ENCODE data around the gene SRSF5.

The SRSF5 gene

GRCh38 chr14:69772082-69773017 lies 5.4 kb downstream of the SRSF5 start:
- DNase-seq = no peak

GRCh38 chr14:69773571-69774276 lies 6.8 kb downstream of the SRSF5 start:
- no peak for DNase-seq

GRCh38 chr14:69775012-69775411 lies 8.1 kb downstream of the SRSF5 start:
- DNase-seq = no peak

- DNase-seq = no peak
Observed at GRCh38 chr14:69776875-69777453, 10.0 kb downstream of the SRSF5 start.

- DNase-seq = no peak
Observed at GRCh38 chr14:69779088-69779487, 12.1 kb downstream of the SRSF5 start.

- DNase-seq = no peak
Observed at GRCh38 chr14:69780092-69780491, 13.2 kb downstream of the SRSF5 start.

GRCh38 chr14:69780952-69781351 lies 14.0 kb downstream of the SRSF5 start:
- DNase-seq = no peak

- no peak for DNase-seq
Observed at GRCh38 chr14:69784942-69785341, 18.0 kb downstream of the SRSF5 start.

GRCh38 chr14:69786603-69787002 lies 19.7 kb downstream of the SRSF5 start:
- no peak for DNase-seq

GRCh38 chr14:69789118-69789640 lies 22.2 kb downstream of the SRSF5 start:
- no peak for DNase-seq

GRCh38 chr14:69792887-69793421 lies 26.0 kb downstream of the SRSF5 start:
- DNase-seq = no peak

- DNase-seq = no peak
Observed at GRCh38 chr14:69794791-69795190, 27.8 kb downstream of the SRSF5 start.

GRCh38 chr14:69795691-69796090 lies 28.7 kb downstream of the SRSF5 start:
- DNase-seq = no peak

- no peak for DNase-seq
Observed at GRCh38 chr14:69796797-69797500, 30.0 kb downstream of the SRSF5 start, which contains the start of gene SLC10A1. TSS of gene SLC10A1 (minus strand) at chr14:69797241. CDS start at chr14:69797155, 86 bp downstream.

- DNase-seq = no peak
Observed at GRCh38 chr14:69797573-69798338, 30.8 kb downstream of the SRSF5 start.

- no peak for DNase-seq
Observed at GRCh38 chr14:69798339-69798735, 31.4 kb downstream of the SRSF5 start.

- no peak for DNase-seq
Observed at GRCh38 chr14:69803753-69804152, 36.8 kb downstream of the SRSF5 start.

- DNase-seq = no peak
Observed at GRCh38 chr14:69804902-69805301, 38.0 kb downstream of the SRSF5 start.

- no peak for DNase-seq
Observed at GRCh38 chr14:69807192-69807591, 40.2 kb downstream of the SRSF5 start.

- DNase-seq = no peak
Observed at GRCh38 chr14:69808919-69809808, 42.2 kb downstream of the SRSF5 start.

Data from stimulated activated CD4-positive, alpha-beta T cell treated with anti-CD3 and anti-CD28 coated beads, Interleukin-1b, Interleukin-23, amount 100 ng/mL, for 48 hours (primary cell).